ENCODE data around the gene MAPKBP1.

Gene MAPKBP1

GRCh38 chr15:41827290-41827879 lies 53.1 kb downstream of the MAPKBP1 start:
- peak in 1 of 2 experiments; percentile 36 for DNase-seq

- DNase-seq = peak; percentile 97
Measured at GRCh38 chr15:41827880-41828806, 53.9 kb downstream of the MAPKBP1 start, which contains the start of gene JMJD7. TSS of gene JMJD7 (plus strand) at chr15:41828092. CDS start at chr15:41828125, 33 bp downstream.

- no peak for DNase-seq
Measured at GRCh38 chr15:41828807-41829141, 54.5 kb downstream of the MAPKBP1 start.

DNA sequence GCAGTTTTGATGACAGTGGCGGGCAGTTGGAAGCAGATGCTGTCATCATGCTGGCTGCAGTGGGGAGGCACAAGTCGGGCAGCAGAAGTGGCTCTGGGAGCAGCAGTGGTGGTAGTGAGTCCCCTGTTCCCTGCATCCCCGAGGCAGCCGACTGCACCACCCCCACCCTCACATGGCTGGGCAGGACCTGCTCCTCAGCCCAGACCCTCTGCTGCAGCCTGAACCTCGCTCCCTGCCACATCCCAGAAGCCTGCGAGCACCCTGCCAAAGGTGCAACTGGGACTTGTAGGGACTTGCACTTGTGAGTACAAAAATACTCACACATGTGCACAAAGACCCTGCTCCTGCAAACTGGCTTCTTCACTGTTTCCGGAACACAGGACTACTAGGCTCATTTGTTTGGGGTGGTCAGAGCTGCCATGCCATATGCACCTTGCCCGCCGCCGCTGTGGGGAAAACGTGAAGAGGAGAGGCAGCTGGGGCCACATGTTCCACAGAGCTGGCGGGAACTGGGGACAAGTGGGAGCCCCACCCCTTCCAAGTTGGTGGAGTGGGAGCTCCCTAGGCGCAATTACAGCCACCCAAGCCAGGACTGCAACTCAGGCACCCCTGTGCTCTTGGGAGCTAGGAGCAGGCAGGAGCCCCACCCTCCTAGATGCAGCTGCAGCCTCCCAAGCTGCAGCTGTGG lies 55.8 kb downstream of the MAPKBP1 start:
- DNase-seq = no peak

DNA sequence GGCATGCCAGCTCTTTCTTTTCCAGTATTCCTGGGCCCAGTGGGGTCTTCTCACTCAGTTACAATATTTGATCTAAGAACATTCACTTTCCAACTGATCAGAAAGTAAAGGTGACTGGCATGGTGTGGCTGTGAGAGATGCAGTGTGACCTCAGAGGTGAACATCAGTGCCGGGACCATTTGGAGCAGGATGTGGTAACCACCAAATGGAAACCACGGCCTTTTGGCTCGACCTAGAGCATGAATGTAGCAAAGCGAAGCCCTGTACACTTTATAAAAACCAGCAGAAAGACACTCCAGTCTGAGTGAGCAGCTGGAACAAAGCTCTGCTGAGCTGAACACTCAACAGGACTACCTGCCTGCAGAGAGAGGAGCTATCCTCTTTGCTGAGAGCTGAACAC lies 57.0 kb downstream of the MAPKBP1 start:
- peak; percentile 48 to 61 for DNase-seq

- DNase-seq = no peak
Measured at GRCh38 chr15:41832208-41832607, 57.9 kb downstream of the MAPKBP1 start.

GRCh38 chr15:41832875-41833274 lies 58.6 kb downstream of the MAPKBP1 start:
- no peak for DNase-seq

GRCh38 chr15:41834096-41834495 lies 59.8 kb downstream of the MAPKBP1 start:
- DNase-seq = no peak

DNA sequence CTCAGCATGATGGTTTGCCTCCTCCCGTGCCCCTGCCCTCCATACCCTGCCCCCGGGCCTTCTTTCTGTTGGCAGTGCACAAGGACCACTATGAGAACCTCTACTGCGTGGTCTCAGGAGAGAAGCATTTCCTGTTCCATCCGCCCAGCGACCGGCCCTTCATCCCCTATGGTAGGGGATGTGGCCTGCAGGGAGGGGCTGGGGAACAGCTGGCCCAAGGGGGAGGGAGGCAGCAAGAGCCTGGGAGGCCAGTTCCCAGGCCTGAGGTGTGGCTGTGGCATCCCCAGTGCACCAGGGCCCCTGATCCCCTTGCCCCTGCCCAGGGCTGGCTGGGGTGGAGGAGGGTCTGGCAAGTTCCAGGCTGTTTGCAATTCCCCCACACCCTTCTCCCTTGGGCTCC lies 61.8 kb downstream of the MAPKBP1 start:
- no peak for DNase-seq

- no peak for DNase-seq
Measured at GRCh38 chr15:41836713-41837454, 62.6 kb downstream of the MAPKBP1 start.

- no peak for DNase-seq
Measured at GRCh38 chr15:41838400-41838897, 64.2 kb downstream of the MAPKBP1 start, which contains the start of gene PLA2G4B. TSS of gene PLA2G4B (plus strand) at chr15:41838847. CDS start at chr15:41838914, 67 bp downstream.

- no peak for DNase-seq
Measured at GRCh38 chr15:41839781-41840491, 65.7 kb downstream of the MAPKBP1 start.

DNA sequence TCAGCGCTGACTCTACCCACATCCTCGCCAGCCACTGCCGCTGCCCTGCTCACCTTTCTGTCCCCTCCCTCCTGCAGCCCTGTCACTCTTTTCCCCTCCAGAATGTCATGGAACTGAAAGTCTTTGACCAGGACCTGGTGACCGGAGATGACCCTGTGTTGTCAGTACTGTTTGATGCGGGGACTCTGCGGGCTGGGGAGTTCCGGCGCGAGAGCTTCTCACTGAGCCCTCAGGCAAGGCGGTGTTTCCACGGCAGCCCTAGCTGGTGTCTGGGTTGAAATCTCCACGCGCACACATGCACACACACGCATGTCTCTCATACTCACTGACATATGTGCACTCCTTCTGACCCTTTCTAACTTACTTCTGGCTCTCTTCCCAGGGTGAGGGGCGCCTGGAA lies 66.4 kb downstream of the MAPKBP1 start:
- DNase-seq = no peak

GRCh38 chr15:41841131-41841530 lies 66.8 kb downstream of the MAPKBP1 start:
- no peak for DNase-seq

DNA sequence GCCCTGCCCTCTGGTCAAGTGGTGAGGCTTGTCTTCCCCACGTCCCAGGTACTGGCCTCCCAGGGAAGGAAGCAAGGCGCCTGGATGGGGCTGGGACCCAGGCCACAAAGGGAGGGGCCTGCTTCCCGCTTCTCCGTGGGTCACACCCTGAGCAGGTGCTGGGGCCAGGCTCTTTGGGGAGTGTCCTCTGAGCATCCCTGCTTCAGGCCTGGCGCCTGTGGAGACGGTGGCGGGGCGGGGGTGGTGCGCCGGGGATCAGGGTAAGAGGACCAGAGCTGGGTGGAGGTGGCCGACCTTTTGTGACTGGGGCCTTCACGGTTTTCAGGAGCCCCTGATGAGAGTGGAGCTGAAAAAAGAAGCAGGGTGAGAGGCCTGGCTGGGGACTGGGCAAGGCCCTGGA lies 67.9 kb downstream of the MAPKBP1 start:
- DNase-seq = no peak

GRCh38 chr15:41843571-41843970 lies 69.3 kb downstream of the MAPKBP1 start:
- DNase-seq = no peak

DNA sequence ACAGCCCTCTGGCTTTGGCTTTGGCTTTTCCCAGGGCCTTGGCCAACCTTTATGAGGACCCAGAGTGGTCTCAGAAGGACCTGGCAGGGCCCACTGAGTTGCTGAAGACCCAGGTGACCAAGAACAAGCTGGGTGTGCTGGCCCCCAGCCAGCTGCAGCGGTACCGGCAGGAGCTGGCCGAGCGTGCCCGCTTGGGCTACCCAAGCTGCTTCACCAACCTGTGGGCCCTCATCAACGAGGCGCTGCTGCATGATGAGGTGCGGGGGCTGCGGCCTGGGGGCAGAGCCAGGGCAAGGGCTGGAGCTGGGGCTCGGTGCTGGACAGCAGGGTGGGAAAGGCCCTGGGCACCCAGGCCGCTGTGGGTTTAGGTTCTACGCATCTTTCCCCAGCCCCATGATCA lies 70.5 kb downstream of the MAPKBP1 start:
- DNase-seq = no peak

- no peak for DNase-seq
Measured at GRCh38 chr15:41847206-41847605, 72.9 kb downstream of the MAPKBP1 start.

DNA sequence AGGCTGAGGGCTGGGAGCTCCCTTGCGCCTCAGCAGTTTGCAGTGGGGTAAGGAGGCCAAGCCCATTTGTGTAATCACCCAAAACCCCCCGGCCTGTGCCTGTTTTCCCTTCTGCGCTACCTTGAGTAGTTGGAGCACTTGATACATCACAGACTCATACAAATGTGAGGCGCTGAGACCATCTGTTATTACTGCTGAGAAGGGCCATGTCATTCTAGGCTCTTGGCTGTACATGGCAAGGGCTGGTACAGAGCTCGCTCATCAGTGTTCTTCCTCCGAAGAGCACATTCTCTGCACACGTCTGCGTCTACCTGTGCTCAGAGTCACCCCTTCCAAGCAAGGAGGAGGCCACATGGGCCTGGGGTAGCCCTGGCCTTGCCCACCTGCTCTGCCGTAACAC lies 73.7 kb downstream of the MAPKBP1 start:
- DNase-seq = no peak

- peak; percentile 70 to 79 for DNase-seq
Measured at GRCh38 chr15:41848631-41849030, 74.3 kb downstream of the MAPKBP1 start.

DNA sequence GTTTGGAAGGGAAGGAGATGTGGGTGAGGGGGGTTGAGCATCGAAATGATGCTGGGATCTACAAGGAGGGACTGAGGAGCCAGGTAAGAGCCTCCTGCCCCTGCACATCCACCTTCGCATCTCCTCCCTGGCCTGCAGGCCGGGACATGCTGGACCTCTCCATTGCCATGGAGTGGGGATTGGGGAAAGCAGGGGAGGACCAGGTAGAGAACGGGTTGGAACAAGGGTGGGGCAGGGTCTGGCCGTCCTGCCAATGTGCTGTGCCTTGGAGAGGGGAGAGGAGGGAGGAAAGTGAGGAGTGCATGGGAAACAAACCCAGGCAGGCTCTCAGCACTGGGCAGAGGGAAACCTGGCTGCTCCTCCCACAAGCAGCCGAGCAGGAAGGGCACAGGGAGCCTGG lies 74.9 kb downstream of the MAPKBP1 start:
- no peak for DNase-seq

DNA sequence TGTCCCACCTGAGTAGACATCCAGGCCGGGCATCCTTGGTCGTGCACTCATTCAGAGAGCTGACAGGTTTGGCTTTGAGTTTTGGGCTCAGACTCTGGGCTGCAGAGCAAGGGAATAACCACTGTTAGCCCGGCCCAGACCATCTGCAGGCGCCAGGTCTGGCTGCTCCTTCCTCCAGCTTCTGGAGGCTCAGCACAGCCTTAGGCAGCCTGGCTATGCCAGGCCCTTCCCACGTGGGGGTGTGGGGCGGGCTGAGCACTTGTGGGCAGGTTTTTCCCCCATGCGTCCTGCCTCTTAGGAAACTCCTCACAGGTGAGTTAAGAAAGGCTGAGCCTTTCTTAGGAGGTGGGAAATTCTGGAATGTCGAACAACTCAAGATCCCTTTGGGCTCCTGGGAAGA lies 75.6 kb downstream of the MAPKBP1 start:
- DNase-seq = no peak

Measured in activated T-cell treated with anti-CD3 and anti-CD28 coated beads, Interleukin-2, amount 50 U/mL, for 48 hours (primary cell).